ENCODE measurements around the gene MLXIPL. TPM values are rescaled to one million over a fixed set of nuclear protein-coding genes. Genes with fewer than 3 reads are reported as not detected.

The MLXIPL gene
- total and polyA plus RNA-seq, 7 donors: 1.6 to 15.0 (median 7.2) TPM

DNA sequence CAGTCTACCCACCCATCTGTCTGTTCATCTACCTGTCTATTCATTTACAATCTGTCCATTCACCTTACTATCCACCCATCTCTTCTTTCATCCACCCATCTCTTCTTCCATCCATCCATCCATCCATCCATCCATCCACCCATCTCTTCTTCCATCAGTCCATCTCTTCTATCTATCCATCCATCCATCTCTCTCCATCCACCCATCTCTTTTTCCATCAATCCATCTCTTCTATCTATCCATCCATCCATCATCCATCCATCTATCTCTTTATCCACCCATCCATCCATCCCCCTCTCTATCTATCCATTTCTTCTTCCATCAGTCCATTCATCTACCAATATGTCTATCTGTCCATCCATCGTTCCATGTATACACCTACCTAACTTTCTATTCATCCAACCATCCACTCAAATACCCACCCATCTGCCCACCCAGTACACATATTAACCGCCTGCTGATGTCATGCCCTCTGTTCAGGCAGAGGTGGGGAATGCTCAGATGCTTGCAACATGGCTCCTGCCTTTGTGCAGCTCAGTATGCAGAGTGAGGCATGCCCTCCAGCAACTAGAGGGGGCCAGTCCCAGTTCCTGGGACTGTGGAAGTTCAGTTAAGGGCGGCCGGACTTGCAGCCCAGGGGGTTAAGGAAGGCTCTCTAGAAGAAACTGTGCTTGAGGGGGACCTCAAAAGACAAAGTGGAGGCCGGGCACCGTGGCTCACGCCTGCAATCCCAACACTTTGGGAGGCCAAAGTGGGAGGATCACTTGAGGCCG, 11.3 kb upstream of the MLXIPL start:
- WGBS, 2 donors: 86 to 88% methylated on average over 8 of the region's 8 CpGs

DNA sequence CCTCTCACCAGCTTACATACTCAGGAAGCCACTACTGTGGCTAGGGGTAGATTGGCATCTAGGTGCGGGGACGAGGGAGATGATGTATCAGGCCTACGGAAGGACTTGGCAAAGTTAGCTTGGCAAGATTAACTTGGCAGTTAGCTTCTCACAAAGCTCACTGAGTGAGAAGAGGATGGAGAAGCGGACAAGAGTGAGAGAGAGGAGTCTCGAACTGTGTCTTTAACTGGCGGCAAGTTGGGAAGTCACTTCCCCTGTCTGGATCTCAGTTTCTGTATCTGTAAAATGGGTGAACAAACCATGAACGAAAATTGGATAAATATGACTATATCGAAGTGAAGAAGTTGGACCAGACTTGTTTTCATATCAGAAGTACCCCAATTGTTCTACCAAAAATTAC, 9.5 kb upstream of the MLXIPL start:
- 87% methylated on average over 8 of the region's 8 CpGs for WGBS, 2 donors
- Histone ChIP-seq H3K36me3 (no peaks in the 10 kb centered on the region), H3K9me3 (no peaks in the 10 kb centered on the region), H3K4me3 (no peak overlapping the region), H3K27ac (no peak overlapping the region), H3K27me3 (peaks cover 0 to 30% (median 3%) of the 10 kb centered on the region in 3 donors), H3K4me1 (peaks cover 0 to 9% (median 0%) of the 10 kb centered on the region in 4 donors)
- TF ChIP-seq POLR2A (IDR thresholded peaks at IDR 0.05) (no peak), POLR2AphosphoS5 (IDR thresholded peaks at IDR 0.05) (no peak)
- no peak for DNase-seq
- intact Hi-C loops (cut with DNase I): no loop called here

More for the DNA sequence above, 11.3 kb upstream of the MLXIPL start:
- peaks cover 0 to 9% (median 0%) of the 10 kb centered on the region in 4 donors for H3K4me1 ChIP-seq
- DNase-seq: no peak
- peaks cover 0 to 18% (median 0%) of the 10 kb centered on the region in 3 donors for H3K27me3 ChIP-seq
- H3K36me3 ChIP-seq: no peaks in the 10 kb centered on the region
- H3K9me3 ChIP-seq: no peaks in the 10 kb centered on the region
- intact Hi-C loops (cut with DNase I): no loop called here
- TF ChIP-seq EP300 (IDR thresholded peaks at IDR 0.05) (no peak), POLR2AphosphoS5 (IDR thresholded peaks at IDR 0.05) (no peak)
- TF ChIP-seq, protein P1, sequence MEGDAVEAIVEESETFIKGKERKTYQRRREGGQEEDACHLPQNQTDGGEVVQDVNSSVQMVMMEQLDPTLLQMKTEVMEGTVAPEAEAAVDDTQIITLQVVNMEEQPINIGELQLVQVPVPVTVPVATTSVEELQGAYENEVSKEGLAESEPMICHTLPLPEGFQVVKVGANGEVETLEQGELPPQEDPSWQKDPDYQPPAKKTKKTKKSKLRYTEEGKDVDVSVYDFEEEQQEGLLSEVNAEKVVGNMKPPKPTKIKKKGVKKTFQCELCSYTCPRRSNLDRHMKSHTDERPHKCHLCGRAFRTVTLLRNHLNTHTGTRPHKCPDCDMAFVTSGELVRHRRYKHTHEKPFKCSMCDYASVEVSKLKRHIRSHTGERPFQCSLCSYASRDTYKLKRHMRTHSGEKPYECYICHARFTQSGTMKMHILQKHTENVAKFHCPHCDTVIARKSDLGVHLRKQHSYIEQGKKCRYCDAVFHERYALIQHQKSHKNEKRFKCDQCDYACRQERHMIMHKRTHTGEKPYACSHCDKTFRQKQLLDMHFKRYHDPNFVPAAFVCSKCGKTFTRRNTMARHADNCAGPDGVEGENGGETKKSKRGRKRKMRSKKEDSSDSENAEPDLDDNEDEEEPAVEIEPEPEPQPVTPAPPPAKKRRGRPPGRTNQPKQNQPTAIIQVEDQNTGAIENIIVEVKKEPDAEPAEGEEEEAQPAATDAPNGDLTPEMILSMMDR (IDR thresholded peaks at IDR 0.05): no peak
- no peak overlapping the region for H3K4me3 ChIP-seq
- no peak overlapping the region for H3K27ac ChIP-seq

DNA sequence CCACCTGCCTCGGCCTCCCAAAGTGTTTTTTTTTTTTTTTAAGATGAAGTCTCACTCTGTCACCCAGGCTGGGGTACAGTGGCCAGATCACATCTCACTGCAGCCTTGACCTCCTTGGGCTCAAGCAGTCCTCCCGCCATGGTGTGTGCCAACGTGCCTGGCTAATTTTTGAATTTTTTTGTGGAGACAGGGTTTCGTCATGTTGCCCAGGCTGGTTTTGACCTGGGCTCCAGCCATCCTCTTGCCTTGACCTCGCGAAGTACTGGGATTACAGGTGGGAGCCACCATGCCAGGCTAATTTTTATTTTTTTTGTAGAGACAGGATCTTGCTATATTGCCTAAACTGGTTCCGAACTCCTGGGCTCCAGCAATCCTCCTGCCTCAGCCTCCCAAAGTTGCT, 9.0 kb upstream of the MLXIPL start:
- no peak for DNase-seq
- WGBS, 2 donors: 79 to 87% methylated on average over 7 of the region's 7 CpGs
- Histone ChIP-seq H3K27me3 (peaks cover 3 to 35% (median 4%) of the 10 kb centered on the region in 3 donors), H3K27ac (no peak overlapping the region), H3K9me3 (no peaks in the 10 kb centered on the region), H3K4me1 (peaks cover 0 to 9% (median 0%) of the 10 kb centered on the region in 4 donors), H3K36me3 (no peaks in the 10 kb centered on the region), H3K4me3 (no peak overlapping the region)
- intact Hi-C loops (cut with DNase I): no loop called here
- TF ChIP-seq POLR2AphosphoS5 (IDR thresholded peaks at IDR 0.05) (no peak), POLR2A (IDR thresholded peaks at IDR 0.05) (no peak)

DNA sequence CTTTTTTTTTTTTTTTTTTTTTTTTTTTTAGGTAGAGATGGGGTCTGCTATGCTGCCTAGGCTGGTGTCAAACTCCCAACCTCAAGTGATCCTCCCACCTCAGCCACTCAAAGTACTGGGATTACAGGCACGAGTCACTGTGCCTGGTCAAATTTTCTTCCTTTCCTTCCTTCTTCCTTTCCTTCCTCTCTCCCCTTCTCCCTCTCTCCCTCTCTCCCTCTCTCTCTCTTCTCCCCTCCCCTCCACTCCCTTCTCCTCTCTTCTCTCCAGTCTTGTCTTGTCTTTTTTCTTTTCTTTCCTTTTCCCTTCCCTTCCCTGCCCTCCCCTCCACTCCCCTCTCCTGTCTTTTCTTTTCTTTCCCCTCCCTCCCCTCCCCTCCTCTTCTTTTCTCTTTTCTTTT, 7.2 kb upstream of the MLXIPL start:
- H3K4me1 ChIP-seq: peaks cover 0 to 8% (median 0%) of the 10 kb centered on the region in 4 donors
- H3K36me3 ChIP-seq: no peaks in the 10 kb centered on the region
- no peak for DNase-seq
- no peak overlapping the region for H3K27ac ChIP-seq
- WGBS, 2 donors: 24 to 26% methylated on average over 1 of the region's 1 CpG
- no peak overlapping the region for H3K4me3 ChIP-seq
- H3K9me3 ChIP-seq: no peaks in the 10 kb centered on the region
- intact Hi-C loops (cut with DNase I): no loop called here
- peaks cover 3 to 53% (median 9%) of the 10 kb centered on the region in 3 donors for H3K27me3 ChIP-seq
- TF ChIP-seq, protein P1 (IDR thresholded peaks at IDR 0.05): no peak
- TF ChIP-seq POLR2A (IDR thresholded peaks at IDR 0.05): no peak
- TF ChIP-seq EP300 (IDR thresholded peaks at IDR 0.05): no peak
- no peak for TF ChIP-seq POLR2AphosphoS5 (IDR thresholded peaks at IDR 0.05)

DNA sequence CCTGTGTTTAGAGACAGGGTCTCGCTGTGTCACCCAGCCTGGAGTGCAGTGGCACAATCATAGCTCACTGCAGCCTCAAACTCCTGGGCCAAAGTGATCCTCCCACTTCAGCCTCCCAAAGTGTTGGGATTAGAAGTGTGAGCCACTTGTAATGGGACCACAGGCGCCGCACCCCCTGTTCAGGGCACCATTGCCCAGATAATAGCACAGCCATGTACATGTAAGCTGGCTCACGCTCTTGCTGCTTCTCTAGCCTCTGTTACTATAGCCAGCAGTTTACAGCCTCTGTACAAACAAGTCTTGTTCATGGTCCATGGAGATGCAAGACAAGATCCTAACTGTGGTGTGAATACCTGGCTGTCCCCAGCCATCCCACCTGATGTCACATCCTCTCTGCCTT, 4.2 kb upstream of the MLXIPL start:
- Histone ChIP-seq H3K4me1 (peaks cover 0 to 13% (median 10%) of the 10 kb centered on the region in 4 donors), H3K36me3 (no peaks in the 10 kb centered on the region), H3K9me3 (no peaks in the 10 kb centered on the region), H3K27ac (no peak overlapping the region), H3K27me3 (peaks cover 17 to 83% (median 31%) of the 10 kb centered on the region in 3 donors), H3K4me3 (no peak overlapping the region)
- DNase-seq: no peak
- intact Hi-C loops (cut with DNase I): no loop called here
- WGBS, 2 donors: 72 to 73% methylated on average over 4 of the region's 4 CpGs
- TF ChIP-seq, protein P1 (IDR thresholded peaks at IDR 0.05): no peak
- TF ChIP-seq EP300 (IDR thresholded peaks at IDR 0.05): no peak
